HG02852 (cell line): ENCODE measurements around the gene NPL.

Experiments used
- ATAC-seq: cut with Tn5 transposase; IDR thresholded peaks from one replicate; pipeline ENCODE4 v1.9.1; 2021; ENCODE audit warnings: mild to moderate bottlenecking, moderate library complexity; ENCODE audit not compliant: unreplicated experiment

Gene NPL

GRCh38 chr1:182811975-182812722, 22.6 kb downstream of the NPL start:
- ATAC-seq, result no peak

GRCh38 chr1:182816863-182817262, 27.3 kb downstream of the NPL start:
- ATAC-seq, result no peak

- no peak for ATAC-seq
Measured at GRCh38 chr1:182817802-182818201, 28.2 kb downstream of the NPL start.

GRCh38 chr1:182823220-182823619, 33.6 kb downstream of the NPL start:
- ATAC-seq, result no peak

- no peak for ATAC-seq
Measured at GRCh38 chr1:182826892-182827291, 37.3 kb downstream of the NPL start.

- peak; percentile 48 for ATAC-seq
Measured at GRCh38 chr1:182829285-182829932, 39.8 kb downstream of the NPL start.

- no peak for ATAC-seq
Measured at GRCh38 chr1:182833271-182833670, 43.7 kb downstream of the NPL start.

- no peak for ATAC-seq
Measured at GRCh38 chr1:182834326-182834725, 44.8 kb downstream of the NPL start.

- ATAC-seq, result no peak
Measured at GRCh38 chr1:182835806-182836205, 46.2 kb downstream of the NPL start.

GRCh38 chr1:182839209-182840066, 49.9 kb downstream of the NPL start, which contains the start of gene DHX9:
DHX9 (plus strand) TSS chr1:182839347; CDS start chr1:182842567, 3,220 bp downstream.
- ATAC-seq, result peak; percentile 72

- no peak for ATAC-seq
Measured at GRCh38 chr1:182841368-182841988, 51.9 kb downstream of the NPL start.

- ATAC-seq, result no peak
Measured at GRCh38 chr1:182842265-182842664, 52.7 kb downstream of the NPL start.

GRCh38 chr1:182845379-182845778, 55.8 kb downstream of the NPL start:
- no peak for ATAC-seq

- no peak for ATAC-seq
Measured at GRCh38 chr1:182845894-182846293, 56.3 kb downstream of the NPL start.

- ATAC-seq, result no peak
Measured at GRCh38 chr1:182847105-182847504, 57.5 kb downstream of the NPL start.

- ATAC-seq, result no peak
Measured at GRCh38 chr1:182848736-182849135, 59.2 kb downstream of the NPL start.

- no peak for ATAC-seq
Measured at GRCh38 chr1:182850319-182850718, 60.7 kb downstream of the NPL start.

GRCh38 chr1:182851825-182852224, 62.3 kb downstream of the NPL start:
- no peak for ATAC-seq

GRCh38 chr1:182855911-182856310, 66.3 kb downstream of the NPL start:
- no peak for ATAC-seq

- ATAC-seq, result no peak
Measured at GRCh38 chr1:182857212-182857611, 67.6 kb downstream of the NPL start.

- ATAC-seq, result no peak
Measured at GRCh38 chr1:182860658-182861057, 71.1 kb downstream of the NPL start.
